Measurements from ENCODE around the gene DMTF1. TPM values are rescaled to one million over a fixed set of nuclear protein-coding genes. Genes with fewer than 3 reads are reported as not detected.

DMTF1 gene
- total RNA-seq, 1 donor from 2014 or later = 168 TPM

- Mint-ChIP-seq H3K27ac (ENCODE audit: unreplicated experiment) (no peak overlapping the region), H3K4me3 (ENCODE audit: unreplicated experiment) (no peak overlapping the region), H3K36me3 (ENCODE audit: unreplicated experiment) (no peaks in the 10 kb centered on the region), H3K4me1 (ENCODE audit: low read depth, unreplicated experiment) (peaks cover 4% of the 10 kb centered on the region), H3K27me3 (ENCODE audit: unreplicated experiment) (no peaks in the 10 kb centered on the region), H3K9me3 (ENCODE audit: unreplicated experiment) (no peaks in the 10 kb centered on the region)
- no peak for TF ChIP-seq CTCF (IDR thresholded peaks at IDR 0.05; ENCODE audit: partially characterized antibody, unreplicated experiment)
- no peak for DNase-seq
These were observed 8.0 kb upstream of the DMTF1 start for GRCh38 chr7:87144173-87144657.

- H3K27ac Mint-ChIP-seq (ENCODE audit: unreplicated experiment) = no peak overlapping the region
- no peak overlapping the region for H3K4me3 Mint-ChIP-seq (ENCODE audit: unreplicated experiment)
- peaks cover under 1% of the 10 kb centered on the region for H3K9me3 Mint-ChIP-seq (ENCODE audit: unreplicated experiment)
- peaks cover 1% of the 10 kb centered on the region for H3K4me1 Mint-ChIP-seq (ENCODE audit: low read depth, unreplicated experiment)
- H3K27me3 Mint-ChIP-seq (ENCODE audit: unreplicated experiment) = peaks cover 1% of the 10 kb centered on the region
- no peak for TF ChIP-seq CTCF (IDR thresholded peaks at IDR 0.05; ENCODE audit: partially characterized antibody, unreplicated experiment)
- DNase-seq = peak; percentile 31
- H3K36me3 Mint-ChIP-seq (ENCODE audit: unreplicated experiment) = no peaks in the 10 kb centered on the region
These were observed 5.4 kb upstream of the DMTF1 start for GRCh38 chr7:87146740-87147386.

DNA sequence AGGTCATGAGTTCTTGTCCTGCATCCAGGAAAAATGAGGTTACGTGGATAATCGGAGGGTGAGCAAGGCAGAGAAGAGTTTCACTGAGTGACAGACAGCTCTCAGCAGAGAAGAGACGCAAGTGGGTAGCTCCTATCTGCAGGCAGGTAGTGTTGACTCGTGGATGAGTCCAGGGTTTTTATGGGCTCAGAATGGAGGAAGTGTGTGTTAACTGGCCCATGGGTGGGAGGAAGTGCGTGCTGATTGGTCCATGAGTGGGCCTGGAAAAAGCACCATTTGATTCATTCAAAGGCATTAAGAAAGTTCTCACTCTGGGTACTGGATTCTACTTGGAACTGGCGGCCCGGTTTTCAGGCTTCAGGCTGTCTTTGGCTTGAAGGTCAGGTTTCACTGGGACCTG lies 4.8 kb upstream of the DMTF1 start:
- H3K9me3 Mint-ChIP-seq (ENCODE audit: unreplicated experiment) = peaks cover 3% of the 10 kb centered on the region
- no peak overlapping the region for H3K4me3 Mint-ChIP-seq (ENCODE audit: unreplicated experiment)
- no peak for DNase-seq
- peaks cover 1% of the 10 kb centered on the region for H3K4me1 Mint-ChIP-seq (ENCODE audit: low read depth, unreplicated experiment)
- H3K27ac Mint-ChIP-seq (ENCODE audit: unreplicated experiment) = no peak overlapping the region
- peaks cover 4% of the 10 kb centered on the region for H3K27me3 Mint-ChIP-seq (ENCODE audit: unreplicated experiment)
- H3K36me3 Mint-ChIP-seq (ENCODE audit: unreplicated experiment) = no peaks in the 10 kb centered on the region
- no peak for TF ChIP-seq CTCF (IDR thresholded peaks at IDR 0.05; ENCODE audit: partially characterized antibody, unreplicated experiment)

- H3K36me3 Mint-ChIP-seq (ENCODE audit: unreplicated experiment) = no peaks in the 10 kb centered on the region
- no peak overlapping the region for H3K27ac Mint-ChIP-seq (ENCODE audit: unreplicated experiment)
- no peak for DNase-seq
- no peak for TF ChIP-seq CTCF (IDR thresholded peaks at IDR 0.05; ENCODE audit: partially characterized antibody, unreplicated experiment)
- H3K9me3 Mint-ChIP-seq (ENCODE audit: unreplicated experiment) = peaks cover 10% of the 10 kb centered on the region
- H3K4me3 Mint-ChIP-seq (ENCODE audit: unreplicated experiment) = no peak overlapping the region
- peaks cover 10% of the 10 kb centered on the region for H3K27me3 Mint-ChIP-seq (ENCODE audit: unreplicated experiment)
- peaks cover 1% of the 10 kb centered on the region for H3K4me1 Mint-ChIP-seq (ENCODE audit: low read depth, unreplicated experiment)
These were observed 3.8 kb upstream of the DMTF1 start for GRCh38 chr7:87148332-87148955.

Data from glutamatergic neuron (in vitro differentiated cells).